Activated CD4-positive, alpha-beta T cell treated with anti-CD3 and anti-CD28 coated beads for 36 hours (primary cell): ENCODE measurements around the gene SLC44A4. TPM values are rescaled to one million over a fixed set of nuclear protein-coding genes. Genes with fewer than 3 reads are reported as not detected.
"Not testable (repeated sequence)": the region's sequence is repeated elsewhere in the genome, so short reads cannot be mapped to it uniquely, and the experiment has no call there.

ENCODE experiments used
- ATAC-seq: fragments of 200-7000 bp; cut with Tn5 transposase; one replicate; pipeline ENCODE4 v1.10.0; 2021; ENCODE audit warnings: mild to moderate bottlenecking, moderate library complexity
- CTCF ChIA-PET: fragments of 350-600 bp; sonication (Branson Sonifier 250); formaldehyde crosslinking; loops from one replicate; lab custom pipeline; 2021; ENCODE audit warnings: antibody characterized with exemption; lab: Charles Lee
- POLR2A ChIA-PET: fragments of 350-600 bp; sonication (Branson Sonifier 250); formaldehyde crosslinking; loops from one replicate; lab custom pipeline; 2021; ENCODE audit warnings: antibody characterized with exemption, inconsistent platforms; lab: Charles Lee
- DNase-seq: peaks from one replicate; pipeline ENCODE4 v3.0.0-alpha.2; 2020
- H3K27ac Mint-ChIP-seq: one replicate; pipeline ENCODE4 v1.8.0; 2021; ENCODE audit warnings: mixed read lengths
- H3K27me3 Mint-ChIP-seq: one replicate; pipeline ENCODE4 v1.8.0; 2021; ENCODE audit warnings: mixed read lengths
- H3K36me3 Mint-ChIP-seq: one replicate; pipeline ENCODE4 v1.8.0; 2021; ENCODE audit warnings: low read depth, mixed read lengths
- H3K4me1 Mint-ChIP-seq: one replicate; pipeline ENCODE4 v1.8.0; 2021; ENCODE audit warnings: mixed read lengths
- H3K4me3 Mint-ChIP-seq: one replicate; pipeline ENCODE4 v1.8.0; 2021; ENCODE audit warnings: mild to moderate bottlenecking, moderate library complexity, mixed read lengths
- H3K9me3 Mint-ChIP-seq: one replicate; pipeline ENCODE4 v1.8.0; 2021; ENCODE audit warnings: low read depth, mixed read lengths
- intact Hi-C, 2 experiments: fragments of 100-400 bp; cut with DNase I in 1 of 2; cut with micrococcal nuclease in 1 of 2; formaldehyde crosslinking; loops; one replicate each; pipeline versions ENCODE4 v1.14.2 to v1.15.1; 2022 to 2024; cut with DNase I, micrococcal nuclease
- total RNA-seq, 2 experiments: library from RNA; stranded (reverse); gene quantifications; one replicate each; pipeline ENCODE4 v1.2.3, GENCODE V29; 2021

Gene SLC44A4
- total RNA-seq, 2 experiments from 2014 or later = 0.19 to 0.27 TPM

DNA sequence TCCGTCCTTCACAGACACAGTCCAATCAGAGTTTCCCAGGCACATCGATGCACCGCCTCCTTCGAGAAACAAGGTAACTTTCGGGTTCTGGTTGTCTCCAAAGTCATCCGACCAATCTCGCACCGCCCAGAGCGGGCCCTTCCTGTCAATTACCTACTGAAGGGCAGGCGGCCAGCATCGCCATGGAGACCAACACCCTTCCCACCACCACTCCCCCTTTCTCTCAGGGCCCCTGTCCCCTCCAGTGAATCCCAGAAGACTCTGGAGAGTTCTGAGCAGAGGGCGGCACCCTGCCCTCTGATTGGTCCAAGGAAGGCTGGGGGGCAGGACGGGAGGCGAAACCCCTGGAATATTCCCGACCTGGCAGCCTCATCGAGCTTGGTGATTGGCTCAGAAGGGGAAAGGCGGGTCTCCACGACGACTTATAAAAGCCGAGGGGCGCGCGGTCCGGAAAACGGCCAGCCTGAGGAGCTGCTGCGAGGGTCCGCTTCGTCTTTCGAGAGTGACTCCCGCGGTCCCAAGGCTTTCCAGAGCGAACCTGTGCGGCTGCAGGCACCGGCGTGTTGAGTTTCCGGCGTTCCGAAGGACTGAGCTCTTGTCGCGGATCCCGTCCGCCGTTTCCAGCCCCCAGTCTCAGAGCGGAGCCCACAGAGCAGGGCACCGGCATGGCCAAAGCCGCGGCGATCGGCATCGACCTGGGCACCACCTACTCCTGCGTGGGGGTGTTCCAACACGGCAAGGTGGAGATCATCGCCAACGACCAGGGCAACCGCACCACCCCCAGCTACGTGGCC is 51.3 kb downstream of the SLC44A4 start, which contains the start of gene HSPA1B:
HSPA1B (plus strand) TSS at position 453 of the 794 bp plus-strand sequence; CDS start at position 666, 213 bp downstream.
- Mint-ChIP-seq H3K9me3 (no peaks in the 10 kb centered on the region), H3K27me3 (no peaks in the 10 kb centered on the region), H3K27ac (peak within 1 kb of the TSS; percentile 92), H3K4me3 (peak within 1 kb of the TSS; percentile 77), H3K36me3 (peaks cover 17% of the 10 kb centered on the region), H3K4me1 (peaks cover 43% of the 10 kb centered on the region)
- DNase-seq = peak; percentile 97
- ChIA-PET POLR2A (interaction anchor here (0.8 to 1.9 kb wide), 10 partner anchors 9 to 286 kb away, joined by 3 to 20 read pairs (median 4); partner anchors contain the start of genes BAG6, DDX39B, LSM2 and NEU1), CTCF (interaction anchor here (0.6 to 1.4 kb wide), 11 partner anchors 12 to 178 kb away, joined by 3 to 5 read pairs (median 4); partner anchors contain the start of genes ABHD16A, GPANK1 and NEU1)
- peak; percentile 83 for ATAC-seq
- intact Hi-C loops = loop anchor here (1.0 to 2.0 kb wide), 11 partner anchors 15 to 367 kb away; partner anchors contain the start of genes DDAH2 (in 2 of the 2), ABHD16A (in 1 of the 2), BAG6 (in 1 of the 2) and CLIC1 (in 1 of the 2)

- Mint-ChIP-seq H3K36me3 (peaks cover 17% of the 10 kb centered on the region), H3K27ac (peak overlapping the region; percentile 92), H3K4me1 (peaks cover 46% of the 10 kb centered on the region), H3K27me3 (no peaks in the 10 kb centered on the region), H3K4me3 (peak overlapping the region; percentile 77), H3K9me3 (no peaks in the 10 kb centered on the region)
- intact Hi-C loops = loop anchor here (1.0 to 2.0 kb wide), 11 partner anchors 14 to 368 kb away; partner anchors contain the start of genes DDAH2 (in 2 of the 2), ABHD16A (in 1 of the 2), BAG6 (in 1 of the 2) and CLIC1 (in 1 of the 2)
- peak; percentile 61 for DNase-seq
- ATAC-seq = peak; percentile 10
- CTCF ChIA-PET = interaction anchor here (0.6 to 1.4 kb wide), 13 partner anchors 12 to 162 kb away, joined by 3 to 5 read pairs (median 3); partner anchors contain the start of genes ABHD16A, GPANK1, LSM2 and NEU1
- POLR2A ChIA-PET = interaction anchor here (0.8 to 1.9 kb wide), 11 partner anchors 10 to 285 kb away, joined by 3 to 20 read pairs (median 4); partner anchors contain the start of genes BAG6, DDX39B, LSM2 and LY6G5C
These were observed 52.0 kb downstream of the SLC44A4 start for GRCh38 chr6:31826793-31827285.

- Mint-ChIP-seq H3K36me3 (peaks cover 8% of the 10 kb centered on the region), H3K27ac (peak overlapping the region; percentile 52), H3K4me3 (peak overlapping the region; percentile 77), H3K9me3 (no peaks in the 10 kb centered on the region), H3K4me1 (peaks cover 48% of the 10 kb centered on the region), H3K27me3 (no peaks in the 10 kb centered on the region)
- DNase-seq (no peak), ATAC-seq (no peak)
- ChIA-PET POLR2A (interaction anchor here (0.8 to 1.0 kb wide), 2 partner anchors 145 to 160 kb away, joined by 3 to 4 read pairs; partner anchors contain the start of genes GPANK1 and LY6G5C), CTCF (interaction anchor here (1.0 to 1.4 kb wide), 3 partner anchors 19 to 56 kb away, joined by 3 to 5 read pairs (median 4); partner anchors contain the start of genes LSM2 and VARS1)
- intact Hi-C loops = no loop called here
These were observed 53.2 kb downstream of the SLC44A4 start for GRCh38 chr6:31825553-31825952.

- peak overlapping the region; percentile 21 for H3K27ac Mint-ChIP-seq
- CTCF ChIA-PET = interaction anchor here (0.7 to 2.8 kb wide), 5 partner anchors 8 to 243 kb away, joined by 3 to 12 read pairs (median 4); partner anchors contain the start of genes BAG6, HSPA1A, HSPA1L and LSM2
- H3K4me1 Mint-ChIP-seq = peaks cover 55% of the 10 kb centered on the region
- POLR2A ChIA-PET = interaction anchor here (0.9 kb wide), 1 partner anchor 81 kb away, joined by 3 read pairs; no protein-coding TSS in a partner anchor
- H3K36me3 Mint-ChIP-seq, H3K9me3 Mint-ChIP-seq, DNase-seq, H3K27me3 Mint-ChIP-seq, ATAC-seq: not testable (repeated sequence)
- intact Hi-C loops = loop anchor here (5.0 kb wide), 2 partner anchors 156 to 246 kb away; partner anchors contain the start of genes CSNK2B (in 1 of the 2), LY6G5B (in 1 of the 2) and TNF (in 1 of the 2)
- H3K4me3 Mint-ChIP-seq = peak overlapping the region; percentile 16
These were observed 55.1 kb downstream of the SLC44A4 start for GRCh38 chr6:31823592-31824196.

- peaks cover 3% of the 10 kb centered on the region for H3K36me3 Mint-ChIP-seq
- intact Hi-C loops = loop anchor here (5.0 kb wide), 2 partner anchors 155 to 245 kb away; partner anchors contain the start of genes CSNK2B (in 1 of the 2), LY6G5B (in 1 of the 2) and TNF (in 1 of the 2)
- H3K27ac Mint-ChIP-seq = peak overlapping the region; percentile 97
- peaks cover 67% of the 10 kb centered on the region for H3K4me1 Mint-ChIP-seq
- H3K27me3 Mint-ChIP-seq = no peaks in the 10 kb centered on the region
- POLR2A ChIA-PET = interaction anchor here (0.7 to 1.3 kb wide), 4 partner anchors 9 to 640 kb away, joined by 3 read pairs; no protein-coding TSS in a partner anchor
- DNase-seq (peak; percentile 79), ATAC-seq (peak; percentile 54)
- peak overlapping the region; percentile 89 for H3K4me3 Mint-ChIP-seq
- H3K9me3 Mint-ChIP-seq = no peaks in the 10 kb centered on the region
- CTCF ChIA-PET = interaction anchor here (0.5 to 2.8 kb wide), 6 partner anchors 9 to 170 kb away, joined by 3 to 12 read pairs (median 4); partner anchors contain the start of genes BAG6 and LSM2
These were observed 56.6 kb downstream of the SLC44A4 start for GRCh38 chr6:31822036-31822821.

DNA sequence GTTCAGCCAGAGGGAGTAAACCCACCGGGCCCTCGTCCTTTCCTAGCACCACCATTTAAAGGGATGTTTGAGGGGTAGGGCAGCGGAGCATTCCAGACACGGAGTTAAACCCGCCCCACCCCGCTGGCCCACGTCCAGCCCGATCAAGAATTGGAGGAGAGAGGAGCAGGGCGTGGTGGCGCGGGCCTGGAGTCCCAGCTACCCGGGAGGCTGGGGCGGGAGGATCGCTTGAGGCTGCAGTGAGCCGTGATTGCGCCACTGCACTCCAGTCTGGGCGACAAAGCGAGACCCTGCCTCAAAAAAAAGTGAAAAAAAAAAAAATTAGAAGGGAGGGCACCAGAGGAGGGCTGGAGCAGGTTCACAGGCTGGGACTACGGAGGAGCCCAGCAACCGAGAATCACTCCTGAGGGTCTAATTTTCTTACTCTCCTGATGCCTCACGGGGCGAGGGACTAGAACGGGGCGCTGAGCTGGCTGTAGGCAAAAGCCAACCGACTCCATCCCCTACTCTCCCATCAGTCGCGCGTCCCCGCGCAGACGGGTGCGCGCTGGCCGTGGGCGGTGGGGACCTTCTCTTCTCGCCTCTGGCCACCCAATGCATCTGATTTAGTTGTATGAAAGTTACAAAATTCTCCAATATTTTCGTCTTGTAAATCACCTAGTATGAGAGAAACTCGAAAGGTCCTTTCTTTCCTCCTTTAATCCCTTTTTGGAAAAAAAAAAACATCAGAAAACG is 57.3 kb downstream of the SLC44A4 start:
- DNase-seq = peak; percentile 85
- H3K36me3 Mint-ChIP-seq = peaks cover 3% of the 10 kb centered on the region
- peak overlapping the region; percentile 97 for H3K27ac Mint-ChIP-seq
- peak overlapping the region; percentile 89 for H3K4me3 Mint-ChIP-seq
- peaks cover 60% of the 10 kb centered on the region for H3K4me1 Mint-ChIP-seq
- H3K27me3 Mint-ChIP-seq = no peaks in the 10 kb centered on the region
- ATAC-seq = peak; percentile 33
- intact Hi-C loops = loop anchor here (5.0 kb wide), 2 partner anchors 154 to 244 kb away; partner anchors contain the start of genes CSNK2B (in 1 of the 2), LY6G5B (in 1 of the 2) and TNF (in 1 of the 2)
- CTCF ChIA-PET = interaction anchor here (0.6 to 2.8 kb wide), 5 partner anchors 8 to 92 kb away, joined by 3 to 12 read pairs (median 9); partner anchors contain the start of gene LSM2
- no peaks in the 10 kb centered on the region for H3K9me3 Mint-ChIP-seq
- POLR2A ChIA-PET = interaction anchor here (1.3 kb wide), 1 partner anchor 9 kb away, joined by 3 read pairs; no protein-coding TSS in a partner anchor

DNA sequence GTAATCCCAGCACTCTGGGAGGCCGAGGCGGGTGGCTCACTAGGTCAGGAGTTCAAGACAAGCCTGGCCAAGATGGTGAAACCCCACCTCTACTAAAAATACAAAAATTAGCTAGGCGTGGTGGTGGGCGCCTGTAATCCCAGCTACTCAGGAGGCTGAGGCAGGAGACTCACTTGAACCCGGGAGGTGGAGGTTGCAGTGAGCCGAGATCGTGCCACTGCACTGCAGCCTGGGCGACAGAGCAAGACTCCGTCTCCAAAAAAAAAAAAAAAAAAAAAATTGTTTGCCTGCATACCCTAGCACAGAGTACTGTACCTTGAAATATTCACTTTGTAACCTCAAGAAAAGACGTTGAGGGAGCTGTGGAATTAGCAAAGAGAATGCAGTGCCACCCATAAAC is 58.4 kb downstream of the SLC44A4 start:
- H3K27me3 Mint-ChIP-seq, DNase-seq, ATAC-seq, H3K36me3 Mint-ChIP-seq, POLR2A ChIA-PET, H3K9me3 Mint-ChIP-seq: not testable (repeated sequence)
- CTCF ChIA-PET = interaction anchor here (0.5 to 2.4 kb wide), 6 partner anchors 8 to 271 kb away, joined by 3 to 9 read pairs (median 4); partner anchors contain the start of gene LSM2
- peak overlapping the region; percentile 97 for H3K27ac Mint-ChIP-seq
- H3K4me1 Mint-ChIP-seq = peaks cover 51% of the 10 kb centered on the region
- peak overlapping the region; percentile 89 for H3K4me3 Mint-ChIP-seq
- intact Hi-C loops = loop anchor here (5.0 kb wide), 2 partner anchors 153 to 243 kb away; partner anchors contain the start of genes CSNK2B (in 1 of the 2), LY6G5B (in 1 of the 2) and TNF (in 1 of the 2)

DNA sequence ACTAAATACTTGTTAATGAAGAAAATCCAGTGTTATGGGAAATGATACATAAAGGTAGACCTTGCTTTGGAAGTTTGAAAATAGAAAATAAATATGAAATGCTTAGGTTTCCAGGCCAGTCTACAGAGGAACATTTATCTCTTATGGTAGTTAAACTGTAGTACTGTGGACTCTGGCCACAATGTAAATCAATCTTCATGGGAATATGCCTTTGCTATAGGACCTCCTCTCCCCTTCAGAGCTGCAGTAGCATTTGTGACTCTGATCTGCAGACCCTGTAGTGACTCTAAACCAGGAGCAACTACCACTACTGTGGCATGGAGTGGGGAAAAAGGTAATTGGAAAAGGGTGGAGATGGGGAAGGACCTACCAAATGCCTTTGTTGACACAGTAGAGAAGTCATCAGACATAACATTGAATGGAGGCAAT is 58.9 kb downstream of the SLC44A4 start:
- CTCF ChIA-PET = interaction anchor here (0.6 to 2.4 kb wide), 5 partner anchors 8 to 235 kb away, joined by 3 to 9 read pairs (median 4); partner anchors contain the start of gene LSM2
- POLR2A ChIA-PET = interaction anchor here (0.6 kb wide), 1 partner anchor 81 kb away, joined by 10 read pairs; no protein-coding TSS in a partner anchor
- Mint-ChIP-seq H3K4me1 (peaks cover 46% of the 10 kb centered on the region), H3K9me3 (no peaks in the 10 kb centered on the region), H3K27me3 (no peaks in the 10 kb centered on the region), H3K27ac (peak overlapping the region; percentile 2), H3K36me3 (peaks cover 5% of the 10 kb centered on the region), H3K4me3 (peak overlapping the region; percentile 13)
- ATAC-seq (no peak), DNase-seq (no peak)
- intact Hi-C loops = loop anchor here (5.0 kb wide), 2 partner anchors 153 to 243 kb away; partner anchors contain the start of genes CSNK2B (in 1 of the 2), LY6G5B (in 1 of the 2) and TNF (in 1 of the 2)
